ENCODE results near the gene CSRP2.

Gene CSRP2

GRCh38 chr12:76878899-76879709 lies at the start of gene CSRP2:
Gene CSRP2 (minus strand): TSS chr12:76879019. CDS start chr12:76866260, 12,759 bp downstream.
- TF ChIP-seq TCF12 (IDR thresholded peaks at IDR 0.05; ENCODE audit: low read depth): no peak; the same call in 1 of the 2 replicates
- TF ChIP-seq YY1 (IDR thresholded peaks at IDR 0.05; ENCODE audit: low read depth): no peak
- no peak for TF ChIP-seq USF1 (IDR thresholded peaks at IDR 0.05)
- TF ChIP-seq FOXM1 (IDR thresholded peaks at IDR 0.05; ENCODE audit: borderline replicate concordance, low read depth): no peak
- no peak for TF ChIP-seq REST (IDR thresholded peaks at IDR 0.05; ENCODE audit: low read depth)
- peak; percentile 5; the same call in 1 of the 2 replicates for TF ChIP-seq MAX (IDR thresholded peaks at IDR 0.05)
- peak; percentile 32; the same call in 1 of the 2 replicates for TF ChIP-seq TAF1 (IDR thresholded peaks at IDR 0.05; ENCODE audit: low read depth)
- no peak for TF ChIP-seq EGR1 (IDR thresholded peaks at IDR 0.05)
- no peak for TF ChIP-seq ZBTB7A (IDR thresholded peaks at IDR 0.05; ENCODE audit: low read depth)
- no peak for TF ChIP-seq CEBPB (IDR thresholded peaks at IDR 0.05)
- no peak for TF ChIP-seq TEAD4 (IDR thresholded peaks at IDR 0.05)
- TF ChIP-seq RAD21 (IDR thresholded peaks at IDR 0.05; ENCODE audit: low read depth): no peak
- no peak for TF ChIP-seq CREB1 (IDR thresholded peaks at IDR 0.05; ENCODE audit: low read depth)

- no peak for TF ChIP-seq REST (IDR thresholded peaks at IDR 0.05; ENCODE audit: low read depth)
- peak; percentile 83 for TF ChIP-seq RAD21 (IDR thresholded peaks at IDR 0.05; ENCODE audit: low read depth)
- no peak for TF ChIP-seq CREB1 (IDR thresholded peaks at IDR 0.05; ENCODE audit: low read depth)
These were observed 48.5 kb upstream of the CSRP2 start for GRCh38 chr12:76927170-76927784.

- no peak for TF ChIP-seq YY1 (IDR thresholded peaks at IDR 0.05; ENCODE audit: low read depth)
- TF ChIP-seq TAF1 (IDR thresholded peaks at IDR 0.05; ENCODE audit: low read depth): no peak
- TF ChIP-seq EGR1 (IDR thresholded peaks at IDR 0.05): no peak
- no peak for TF ChIP-seq USF1 (IDR thresholded peaks at IDR 0.05)
- no peak for TF ChIP-seq CREB1 (IDR thresholded peaks at IDR 0.05; ENCODE audit: low read depth)
- TF ChIP-seq TCF12 (IDR thresholded peaks at IDR 0.05; ENCODE audit: low read depth): no peak
- no peak for TF ChIP-seq ZBTB7A (IDR thresholded peaks at IDR 0.05; ENCODE audit: low read depth)
These were observed 46.3 kb upstream of the CSRP2 start for GRCh38 chr12:76925135-76925534.

- TF ChIP-seq EGR1 (IDR thresholded peaks at IDR 0.05): no peak
- no peak for TF ChIP-seq TAF1 (IDR thresholded peaks at IDR 0.05; ENCODE audit: low read depth)
These were observed 44.0 kb upstream of the CSRP2 start for GRCh38 chr12:76922866-76923265.

GRCh38 chr12:76921891-76922664 lies 43.3 kb upstream of the CSRP2 start:
- no peak for TF ChIP-seq ZBTB7A (IDR thresholded peaks at IDR 0.05; ENCODE audit: low read depth)
- no peak for TF ChIP-seq TAF1 (IDR thresholded peaks at IDR 0.05; ENCODE audit: low read depth)
- no peak for TF ChIP-seq EP300 (IDR thresholded peaks at IDR 0.05; ENCODE audit: borderline replicate concordance)
- TF ChIP-seq MAX (IDR thresholded peaks at IDR 0.05): no peak
- TF ChIP-seq CREB1 (IDR thresholded peaks at IDR 0.05; ENCODE audit: low read depth): no peak
- no peak for TF ChIP-seq NFIC (IDR thresholded peaks at IDR 0.05)
- TF ChIP-seq CEBPB (IDR thresholded peaks at IDR 0.05): no peak
- no peak for TF ChIP-seq EGR1 (IDR thresholded peaks at IDR 0.05)
- no peak for TF ChIP-seq YY1 (IDR thresholded peaks at IDR 0.05; ENCODE audit: low read depth)
- no peak for TF ChIP-seq FOXM1 (IDR thresholded peaks at IDR 0.05; ENCODE audit: borderline replicate concordance, low read depth)
- TF ChIP-seq REST (IDR thresholded peaks at IDR 0.05; ENCODE audit: low read depth): no peak
- no peak for TF ChIP-seq TEAD4 (IDR thresholded peaks at IDR 0.05)
- TF ChIP-seq USF1 (IDR thresholded peaks at IDR 0.05): no peak

All from Ishikawa (cell line).